ENCODE measurements around the gene IPO4. TPM values are rescaled to one million over a fixed set of nuclear protein-coding genes. Genes with fewer than 3 reads are reported as not detected.

IPO4 gene
- total and polyA plus RNA-seq, 9 of the 15 experiments (the other 6 are each of a cell fraction or from before 2014, with no cell fraction given): 7.3 to 122 (median 31.8) TPM

- TF ChIP-seq DACH1 (IDR thresholded peaks at IDR 0.05; ENCODE audit: partially characterized antibody) (no peak), E2F6 (IDR thresholded peaks at IDR 0.05; ENCODE audit: borderline replicate concordance in 1 of 2, extremely low read depth in 1 of 2, insufficient read depth in 1 of 2, insufficient read length in 1 of 2, low read depth in 1 of 2, low read length in 1 of 2, poor library complexity in 1 of 2, severe bottlenecking in 1 of 2) (peak; percentile 14 to 53), ZNF655 (CRISPR knock-in tag; IDR thresholded peaks at IDR 0.05) (no peak), NEUROD1 (IDR thresholded peaks at IDR 0.05; ENCODE audit: borderline replicate concordance, low read depth, low read length, partially characterized antibody) (no peak), SMARCA5 (IDR thresholded peaks at IDR 0.05) (no peak), ZNF347 (CRISPR knock-in tag; IDR thresholded peaks at IDR 0.05; ENCODE audit: low read depth) (no peak), PTBP1 (IDR thresholded peaks at IDR 0.05; ENCODE audit: low read depth, low read length) (no peak), ZNF311 (CRISPR knock-in tag; IDR thresholded peaks at IDR 0.05) (no peak), MCM3 (IDR thresholded peaks at IDR 0.05) (no peak), RFX1 (IDR thresholded peaks at IDR 0.05) (no peak), POLR2H (tag; IDR thresholded peaks at IDR 0.05; ENCODE audit: low read depth) (peak; percentile 87), JUN (IDR thresholded peaks at IDR 0.05; ENCODE audit: borderline replicate concordance, low read depth, low read length) (no peak), JUN (CRISPR knock-in tag; IDR thresholded peaks at IDR 0.05; ENCODE audit: borderline replicate concordance) (no peak), EZH2 (IDR thresholded peaks at IDR 0.05; ENCODE audit: borderline replicate concordance, low read depth, low read length) (no peak), SRF (CRISPR knock-in tag; IDR thresholded peaks at IDR 0.05) (no peak), GTF2E2 (tag; IDR thresholded peaks at IDR 0.05) (peak; percentile 49; the same call in 1 of the 2 replicates), ZNF354B (CRISPR knock-in tag; IDR thresholded peaks at IDR 0.05) (no peak), XRCC3 (IDR thresholded peaks at IDR 0.05) (no peak), HNRNPH1 (optimal IDR thresholded peaks at IDR 0.05; ENCODE audit: low read depth, low read length) (no peak), PHB (CRISPR knock-in tag; IDR thresholded peaks at IDR 0.05) (no peak), MEIS2 (IDR thresholded peaks at IDR 0.05; ENCODE audit: partially characterized antibody) (no peak), MCM7 (IDR thresholded peaks at IDR 0.05) (no peak), HDGF (IDR thresholded peaks at IDR 0.05) (no peak), RBFOX2 (IDR thresholded peaks at IDR 0.05; ENCODE audit: low read depth, low read length) (peak; percentile 95), SMAD4 (CRISPR knock-in tag; conservative IDR thresholded peaks at IDR 0.05) (peak; percentile 84), ARID1B (IDR thresholded peaks at IDR 0.05) (peak; percentile 51; the same call in 1 of the 2 replicates), ZNF551 (CRISPR knock-in tag; IDR thresholded peaks at IDR 0.05) (no peak), ZNF699 (CRISPR knock-in tag; IDR thresholded peaks at IDR 0.05; ENCODE audit: insufficient replicate concordance) (no peak), WHSC1 (IDR thresholded peaks at IDR 0.05; ENCODE audit: low read length) (no peak)
Observed at GRCh38 chr14:24212924-24213865, 24.6 kb upstream of the IPO4 start, which contains the start of gene CHMP4A (continued).
